ENCODE results near the gene LRRC1. TPM values are rescaled to one million over a fixed set of nuclear protein-coding genes. Genes with fewer than 3 reads are reported as not detected.

The LRRC1 gene
- total and polyA plus RNA-seq, 2 of the 8 experiments (the other 6 are each of a cell fraction or from before 2014, with no cell fraction given), result 6.7 to 15.9 TPM

GRCh38 chr6:53850527-53850926 lies 55.7 kb downstream of the LRRC1 start:
- Histone ChIP-seq H3K4ac (replicated peaks; ENCODE audit: insufficient read length, low read depth, low read length) (no peak overlapping the region), H3K4me1 (replicated peaks in 1 of 4; ENCODE audit: control insufficient read depth in 3 of 4, insufficient read depth in 4 of 4, low read length in 3 of 4) (peaks cover 0 to 4% (median 0%) of the 10 kb centered on the region in 4 experiments; a peak in 1 of 7 replicates), H3K27ac (ENCODE audit: low read depth, low read length) (no peak overlapping the region), H3K4me2 (ENCODE audit: insufficient read depth in 1 of 2, low read depth in 2 of 2, low read length in 2 of 2) (no peak overlapping the region), H3K18ac (ENCODE audit: extremely low read depth, low read length) (no peak overlapping the region), H3K9ac (replicated peaks in 1 of 4; ENCODE audit: extremely low read depth in 1 of 4, low read depth in 3 of 4, low read length in 3 of 4) (no peak overlapping the region), H4K91ac (replicated peaks; ENCODE audit: insufficient read length, low read length) (no peak overlapping the region), H3K23me2 (ENCODE audit: low read depth, low read length) (no peaks in the 10 kb centered on the region), H3K23ac (ENCODE audit: insufficient read length) (no peak overlapping the region), H2BK120ac (replicated peaks; ENCODE audit: low read depth, low read length) (no peak overlapping the region), H3K9me3 (ENCODE audit: insufficient read depth in 2 of 2, low read depth in 1 of 2, low read length in 1 of 2) (no peaks in the 10 kb centered on the region), H3K36me3 (ENCODE audit: control insufficient read depth in 2 of 4, insufficient read depth in 4 of 4, low read length in 3 of 4) (no peaks in the 10 kb centered on the region), H3K4me3 (ENCODE audit: extremely low read depth in 1 of 4, insufficient read depth in 2 of 4, low read depth in 3 of 4, low read length in 4 of 4) (no peak overlapping the region), H4K5ac (ENCODE audit: insufficient read length, low read depth, low read length) (no peak overlapping the region), H2AFZ (ENCODE audit: low read length) (no peak overlapping the region), H3K79me1 (ENCODE audit: low read depth, low read length) (no peaks in the 10 kb centered on the region; the same call in 1 of the 2 replicates), H3K79me2 (ENCODE audit: control insufficient read depth in 1 of 2, insufficient read depth in 2 of 2, low read length in 2 of 2) (no peaks in the 10 kb centered on the region; a peak in 1 of 4 replicates), H2BK12ac (ENCODE audit: low read depth, low read length) (no peak overlapping the region), H2BK15ac (ENCODE audit: low read length) (no peak overlapping the region), H3K14ac (ENCODE audit: insufficient read length) (no peak overlapping the region), H2AK5ac (ENCODE audit: low read depth, low read length) (no peak overlapping the region), H3K27me3 (replicated peaks in 1 of 4; ENCODE audit: control insufficient read depth in 3 of 4, extremely low read depth in 1 of 4, insufficient read depth in 3 of 4, low read length in 3 of 4) (no peaks in the 10 kb centered on the region), H4K20me1 (replicated peaks in 1 of 2; ENCODE audit: control insufficient read depth in 1 of 2, insufficient read depth in 2 of 2, low read length in 2 of 2) (peaks cover 0 to 1% of the 10 kb centered on the region in 2 experiments), H3K56ac (replicated peaks; ENCODE audit: insufficient read length, low read depth, low read length) (no peak overlapping the region), H4K8ac (ENCODE audit: extremely low read depth, insufficient read depth, low read length) (no peak overlapping the region), H2BK5ac (ENCODE audit: low read depth, low read length) (no peak overlapping the region), H2BK20ac (ENCODE audit: low read length) (no peak overlapping the region)
- WGBS, 2 experiments (ENCODE audit: extremely low coverage in 1 of 2, insufficient coverage in 1 of 2, insufficient read length in 1 of 2, insufficient replicate concordance in 2 of 2, low coverage in 1 of 2, low lambda C conversion rate in 2 of 2, missing lambda C conversion rate in 1 of 2), result 89% methylated on average over 2 of the region's 2 CpGs; no CpG with 5 or more reads in 1 of the 2 experiments
- ChIA-PET CTCF (ENCODE audit: partially characterized antibody) (interaction anchor here (0.8 to 1.5 kb wide), 2 partner anchors 10 to 51 kb away, joined by 3 to 6 read pairs; no protein-coding TSS in a partner anchor), POLR2A (ENCODE audit: partially characterized antibody) (no interaction called here)
- FAIRE-seq (no peak), DNase-seq (ENCODE audit: low read depth in 1 of 2, low spot score in 2 of 2) (no peak)
- no peak for TF ChIP-seq HDAC6 (IDR thresholded peaks at IDR 0.05; ENCODE audit: low read depth, low read length)
- no peak for TF ChIP-seq TBP (IDR thresholded peaks at IDR 0.05; ENCODE audit: low read depth, low read length)
- no peak for TF ChIP-seq RXRA (IDR thresholded peaks at IDR 0.05; ENCODE audit: insufficient read depth, low read depth, low read length)
- TF ChIP-seq CREB1 (IDR thresholded peaks at IDR 0.05), result no peak
- TF ChIP-seq SIX5 (IDR thresholded peaks at IDR 0.05; ENCODE audit: low read depth, low read length), result no peak
- no peak for TF ChIP-seq EZH2 (IDR thresholded peaks at IDR 0.05; ENCODE audit: low read depth, low read length, severe bottlenecking)
- TF ChIP-seq NANOG (IDR thresholded peaks at IDR 0.05; ENCODE audit: insufficient read depth, low read depth, low read length, poor library complexity, severe bottlenecking), result no peak
- TF ChIP-seq ASH2L (IDR thresholded peaks at IDR 0.05; ENCODE audit: low read length), result no peak
- no peak for TF ChIP-seq SIRT6 (IDR thresholded peaks at IDR 0.05; ENCODE audit: low read length)
- TF ChIP-seq CBX8 (IDR thresholded peaks at IDR 0.05; ENCODE audit: borderline replicate concordance, low read depth, low read length), result no peak
- TF ChIP-seq KDM5A (IDR thresholded peaks at IDR 0.05; ENCODE audit: low read length), result no peak
- TF ChIP-seq MAFK (IDR thresholded peaks at IDR 0.05; ENCODE audit: low read depth, low read length), result no peak
- TF ChIP-seq RAD21 (IDR thresholded peaks at IDR 0.05 in 1 of 2, conservative IDR thresholded peaks at IDR 0.05 in 1 of 2; ENCODE audit: low read depth in 2 of 2, low read length in 2 of 2), result no peak
- no peak for TF ChIP-seq CHD2 (IDR thresholded peaks at IDR 0.05; ENCODE audit: low read length)
- no peak for TF ChIP-seq BCL11A (IDR thresholded peaks at IDR 0.05; ENCODE audit: low read depth in 2 of 2, low read length in 2 of 2)
- no peak for TF ChIP-seq YY1 (IDR thresholded peaks at IDR 0.05; ENCODE audit: low read depth, low read length)
